A549 (cell line): ENCODE data around the gene RHO. TPM values are rescaled to one million over a fixed set of nuclear protein-coding genes. Genes with fewer than 3 reads are reported as not detected.

Source experiments
- ATAC-seq, 2 experiments: fragments of 200-7000 bp in 1 of 2; fragments of >200 bp in 1 of 2; cut with Nextera tagmentation in 1 of 2; cut with Tn5 transposase in 1 of 2; 3 replicates each; pipeline versions ENCODE4 v1.8.0 to v1.9.1; 2018 to 2020; ENCODE audit warnings: mild to moderate bottlenecking in 1 of 2, moderate library complexity in 1 of 2
- CTCF ChIA-PET: fragments of 300-600 bp; sonication (Branson Sonifier 250); formaldehyde crosslinking; extraction: SDS; loops from one replicate; lab custom pipeline; 2021; ENCODE audit warnings: antibody characterized with exemption, inconsistent platforms; lab: Yijun Ruan, JAX
- POLR2A ChIA-PET: fragments of 350-600 bp; formaldehyde crosslinking; extraction: SDS; loops from one replicate; lab custom pipeline; 2021; ENCODE audit warnings: antibody characterized with exemption, inconsistent platforms; lab: Yijun Ruan, JAX
- DNase-seq, 2 experiments: peaks; one replicate each; pipeline versions ENCODE4 v3.0.0 to v3.0.0-alpha.2; 2011 to 2016; ENCODE audit warnings: low read depth in 1 of 2, low spot score in 1 of 2
- FAIRE-seq: peaks from 2 replicates; lab custom pipeline; 2011; peaks lifted over from hg19 to GRCh38; lab: Jason Lieb, UNC
- H3K27ac ChIP-seq, 2 experiments: fragments of >200 bp; sonication (Bioruptor Twin); formaldehyde crosslinking; 3 replicates each; pipeline ENCODE4 v1.5.1; 2016 to 2017
- H3K4me1 ChIP-seq: fragments of >200 bp; sonication (Bioruptor Twin); formaldehyde crosslinking; 3 replicates; pipeline ENCODE4 v1.6.1; 2016
- H3K4me2 ChIP-seq: fragments of >200 bp; sonication (Bioruptor Twin); formaldehyde crosslinking; 3 replicates; pipeline ENCODE4 v1.6.1; 2016
- H3K4me3 ChIP-seq: fragments of >200 bp; sonication (Bioruptor Twin); formaldehyde crosslinking; 3 replicates; pipeline ENCODE4 v1.5.1; 2016
- H3K9me3 ChIP-seq: fragments of >200 bp; sonication (Bioruptor Twin); formaldehyde crosslinking; 3 replicates; pipeline ENCODE4 v1.6.1; 2016
- CBX8 ChIP-seq: fragments of 200-600 bp; sonication (generic); IDR thresholded peaks from 2 replicates; pipeline ENCODE4 v1.6.1; 2016
- CEBPB ChIP-seq, 2 experiments: fragments of >200 bp in 1 of 2; sonication (Bioruptor Twin) in 1 of 2; formaldehyde crosslinking in 1 of 2; IDR thresholded peaks; 2 replicates each; pipeline ENCODE4 v1.6.1; 2012 to 2016
- CTCF ChIP-seq: fragments of >200 bp; sonication (Bioruptor Twin); formaldehyde crosslinking; IDR thresholded peaks from 3 replicates; pipeline ENCODE4 v1.5.1; 2016
- EHF ChIP-seq: fragments of 250-450 bp; sonication (Bioruptor Pico); IDR thresholded peaks from 2 replicates; pipeline ENCODE4 v1.5.0; 2020; ENCODE audit warnings: mild to moderate bottlenecking
- EHMT2 ChIP-seq: fragments of 200-600 bp; sonication (generic); IDR thresholded peaks from 2 replicates; pipeline ENCODE4 v1.6.1; 2016; ENCODE audit warnings: antibody characterized with exemption, low read depth, mild to moderate bottlenecking, moderate library complexity
- ELK1 ChIP-seq: fragments of 150-350 bp; IDR thresholded peaks from 2 replicates; pipeline ENCODE4 v1.6.1; 2014; ENCODE audit warnings: low read depth, mild to moderate bottlenecking, low read length
- ESRRA ChIP-seq: fragments of 150-350 bp; IDR thresholded peaks from 2 replicates; pipeline ENCODE4 v1.6.1; 2014; ENCODE audit warnings: mild to moderate bottlenecking, low read length, borderline replicate concordance
- FOSB ChIP-seq: fragments of 250-450 bp; sonication (Bioruptor Pico); IDR thresholded peaks from 2 replicates; pipeline ENCODE4 v1.5.0; 2020; ENCODE audit warnings: mild to moderate bottlenecking, moderate library complexity
- HOXA7 ChIP-seq: fragments of 250-450 bp; sonication (Bioruptor Pico); IDR thresholded peaks from 2 replicates; pipeline ENCODE4 v1.5.0; 2020; ENCODE audit warnings: mild to moderate bottlenecking, moderate library complexity
- HOXB5 ChIP-seq: fragments of 250-450 bp; sonication (Bioruptor Pico); IDR thresholded peaks from 2 replicates; pipeline ENCODE4 v1.5.0; 2020; ENCODE audit warnings: mild to moderate bottlenecking, moderate library complexity
- JUN ChIP-seq, 2 experiments: fragments of >200 bp; sonication (Bioruptor Twin); formaldehyde crosslinking; IDR thresholded peaks; 2 replicates in 1 of 2; 3 replicates in 1 of 2; pipeline ENCODE4 v1.6.1; 2016 to 2017
- JUNB ChIP-seq: fragments of >200 bp; sonication (Bioruptor Twin); formaldehyde crosslinking; IDR thresholded peaks from 2 replicates; pipeline ENCODE4 v1.6.1; 2016
- MYC ChIP-seq: IDR thresholded peaks from 2 replicates; pipeline ENCODE4 v1.6.1; 2012; ENCODE audit warnings: mild to moderate bottlenecking, inconsistent platforms, low read length, improper control_type of control experiment, borderline replicate concordance
- NFE2L2 ChIP-seq: fragments of 150-350 bp; conservative IDR thresholded peaks from 2 replicates; pipeline ENCODE4 v1.6.1; 2014; ENCODE audit warnings: low read length
- NPAS2 ChIP-seq: fragments of 250-450 bp; sonication (Bioruptor Pico); IDR thresholded peaks from 2 replicates; pipeline ENCODE4 v1.8.0; 2022; ENCODE audit warnings: mild to moderate bottlenecking, moderate library complexity, borderline replicate concordance
- POLR2A ChIP-seq: IDR thresholded peaks from 2 replicates; pipeline ENCODE4 v1.6.1; 2012; ENCODE audit warnings: mild to moderate bottlenecking, low read length
- RAD21 ChIP-seq, 2 experiments: fragments of >200 bp in 1 of 2; sonication (Bioruptor Twin) in 1 of 2; formaldehyde crosslinking in 1 of 2; IDR thresholded peaks in 1 of 2; conservative IDR thresholded peaks in 1 of 2; 2 replicates in 1 of 2; 3 replicates in 1 of 2; pipeline ENCODE4 v1.6.1; 2012 to 2018; ENCODE audit warnings: inconsistent platforms in 1 of 2
- RARB ChIP-seq: fragments of 250-450 bp; sonication (Bioruptor Pico); IDR thresholded peaks from 2 replicates; pipeline ENCODE4 v1.8.0; 2021; ENCODE audit warnings: mild to moderate bottlenecking, moderate library complexity
- RCOR1 ChIP-seq: fragments of 150-350 bp; IDR thresholded peaks from 2 replicates; pipeline ENCODE4 v1.6.1; 2014; ENCODE audit warnings: antibody characterized with exemption, low read length, low read depth
- SMC3 ChIP-seq: fragments of >200 bp; sonication (Bioruptor Twin); formaldehyde crosslinking; IDR thresholded peaks from 3 replicates; pipeline ENCODE4 v1.6.1; 2018; ENCODE audit warnings: inconsistent platforms
- TFCP2L1 ChIP-seq: fragments of 250-450 bp; sonication (Bioruptor Pico); IDR thresholded peaks from 2 replicates; pipeline ENCODE4 v1.5.0; 2021; ENCODE audit warnings: mild to moderate bottlenecking
- TP53 ChIP-seq: fragments of 250-450 bp; sonication (Bioruptor Pico); IDR thresholded peaks from 2 replicates; pipeline ENCODE4 v1.5.0; 2021; ENCODE audit warnings: mild to moderate bottlenecking, moderate library complexity
- ZFP36 ChIP-seq: fragments of 450-650 bp; IDR thresholded peaks from 2 replicates; pipeline ENCODE4 v1.6.1; 2014; ENCODE audit warnings: borderline replicate concordance; ENCODE audit not compliant: partially characterized antibody
- WGBS: methylation state at CpG from one replicate; pipeline ENCODE4 v1.1.6; 2017; ENCODE audit errors: missing lambda C conversion rate; 5-methylcytosine and 5-hydroxymethylcytosine counted together
- polyA plus RNA-seq, 4 experiments: library from polyadenylated mRNA; depleted of rRNA in 3 of 4; stranded (reverse); fragments of >200 nt; fragmentation: RNase III in 1 of 4; extraction: RNeasy Plus Mini Kit Qiagen cat#74134 plus additional on column Dnase treatment in 1 of 4; gene quantifications; 2 replicates in 3 of 4; 3 replicates in 1 of 4; pipeline ENCODE4 v1.2.3, GENCODE V29; 2011 to 2017
- TF ChIP-seq, protein P1 (sequence below): fragments of >200 bp; sonication (Bioruptor Twin); formaldehyde crosslinking; IDR thresholded peaks from 2 replicates; pipeline ENCODE4 v1.6.1; 2016
- TF ChIP-seq, protein P2 (sequence below): fragments of >200 bp; sonication (Bioruptor Twin); formaldehyde crosslinking; IDR thresholded peaks from 3 replicates; pipeline ENCODE4 v1.6.1; 2016

The RHO gene
- polyA plus RNA-seq, 2 of the 4 experiments (the other 2 are of a cell fraction): 0.04 TPM; not detected in 1

GRCh38 chr3:129536804-129537203, 8.4 kb downstream of the RHO start:
- Histone ChIP-seq H3K27ac (no peak overlapping the region), H3K4me3 (no peak overlapping the region), H3K9me3 (no peaks in the 10 kb centered on the region), H3K4me2 (no peak overlapping the region), H3K4me1 (peaks cover 13% of the 10 kb centered on the region)
- FAIRE-seq (no peak), DNase-seq (no peak), ATAC-seq (no peak)
- ChIA-PET CTCF (interaction anchor here (1.6 kb wide), 1 partner anchor 9 kb away, joined by 4 read pairs; the partner anchor contains the start of gene RHO), POLR2A (no interaction called here)
- TF ChIP-seq, protein P1, sequence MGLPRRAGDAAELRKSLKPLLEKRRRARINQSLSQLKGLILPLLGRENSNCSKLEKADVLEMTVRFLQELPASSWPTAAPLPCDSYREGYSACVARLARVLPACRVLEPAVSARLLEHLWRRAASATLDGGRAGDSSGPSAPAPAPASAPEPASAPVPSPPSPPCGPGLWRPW: no peak
- TF ChIP-seq POLR2A: no peak
- TF ChIP-seq RARB (CRISPR knock-in tag): no peak
- no peak for TF ChIP-seq HOXB5
- no peak for TF ChIP-seq FOSB (CRISPR knock-in tag)
- TF ChIP-seq ZFP36: no peak
- no peak for TF ChIP-seq ESRRA
- TF ChIP-seq TP53 (CRISPR knock-in tag): no peak
- TF ChIP-seq SMC3: no peak
- TF ChIP-seq JUN (IDR thresholded peaks at IDR 0.05): no peak
- no peak for TF ChIP-seq CTCF
- TF ChIP-seq, protein P2, sequence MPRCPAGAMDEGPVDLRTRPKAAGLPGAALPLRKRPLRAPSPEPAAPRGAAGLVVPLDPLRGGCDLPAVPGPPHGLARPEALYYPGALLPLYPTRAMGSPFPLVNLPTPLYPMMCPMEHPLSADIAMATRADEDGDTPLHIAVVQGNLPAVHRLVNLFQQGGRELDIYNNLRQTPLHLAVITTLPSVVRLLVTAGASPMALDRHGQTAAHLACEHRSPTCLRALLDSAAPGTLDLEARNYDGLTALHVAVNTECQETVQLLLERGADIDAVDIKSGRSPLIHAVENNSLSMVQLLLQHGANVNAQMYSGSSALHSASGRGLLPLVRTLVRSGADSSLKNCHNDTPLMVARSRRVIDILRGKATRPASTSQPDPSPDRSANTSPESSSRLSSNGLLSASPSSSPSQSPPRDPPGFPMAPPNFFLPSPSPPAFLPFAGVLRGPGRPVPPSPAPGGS: no peak
- 73% methylated on average over 3 of the region's 3 CpGs for WGBS

GRCh38 chr3:129539206-129539605, 10.8 kb downstream of the RHO start:
- H3K4me3 ChIP-seq: no peak overlapping the region
- no peaks in the 10 kb centered on the region for H3K9me3 ChIP-seq
- H3K27ac ChIP-seq: no peak overlapping the region
- ATAC-seq (no peak), DNase-seq (no peak), FAIRE-seq (no peak)
- TF ChIP-seq EHF (no peak), RAD21 (conservative IDR thresholded peaks at IDR 0.05 in 1 of 2, IDR thresholded peaks at IDR 0.05 in 1 of 2) (no peak)
- TF ChIP-seq, protein P1: no peak
- CTCF ChIA-PET: interaction anchor here (1.1 kb wide), 1 partner anchor 156 kb away, joined by 3 read pairs; no protein-coding TSS in a partner anchor
- peaks cover 11% of the 10 kb centered on the region for H3K4me1 ChIP-seq
- WGBS: 92% methylated on average over 8 of the region's 8 CpGs
- H3K4me2 ChIP-seq: no peak overlapping the region
- POLR2A ChIA-PET: no interaction called here

DNA sequence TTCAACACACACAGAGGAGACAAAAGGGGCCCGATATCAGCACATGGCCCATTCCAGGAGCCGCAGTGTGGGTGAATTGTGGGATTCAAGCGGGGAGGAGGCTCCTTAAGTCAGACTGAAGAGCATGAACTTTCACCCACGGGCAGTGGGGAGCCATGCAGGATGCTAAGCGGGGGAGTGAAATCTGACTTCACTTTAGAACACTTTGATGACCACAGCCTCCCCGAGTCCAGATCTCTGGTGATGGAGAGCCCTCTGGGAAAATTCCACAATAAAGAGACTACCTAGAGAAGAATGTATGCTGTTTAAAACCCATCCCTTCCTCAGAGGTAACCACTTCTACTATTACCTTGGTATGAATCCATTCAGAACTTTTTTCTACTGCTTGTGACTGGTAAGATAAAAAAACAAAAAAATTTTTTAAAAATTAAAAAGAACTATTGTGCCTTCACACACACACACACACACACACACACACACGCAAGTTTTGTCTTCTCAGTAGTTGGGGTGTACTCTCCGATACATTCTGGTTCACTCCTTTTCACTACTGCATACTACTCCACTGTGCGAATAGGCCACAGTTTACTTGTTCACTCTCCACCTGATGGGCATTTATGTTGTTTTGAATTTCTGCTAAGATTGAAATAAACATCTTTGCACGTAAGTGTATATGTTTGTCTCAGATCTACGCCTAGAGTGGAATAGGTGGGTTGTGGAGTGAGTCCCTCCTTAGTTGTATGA, 12.5 kb downstream of the RHO start:
- no peaks in the 10 kb centered on the region for H3K9me3 ChIP-seq
- ChIA-PET POLR2A (no interaction called here), CTCF (no interaction called here)
- no peak for ATAC-seq
- TF ChIP-seq ZFP36 (no peak), ELK1 (no peak), TFCP2L1 (no peak), SMC3 (no peak), EHF (no peak), JUNB (no peak), RAD21 (conservative IDR thresholded peaks at IDR 0.05 in 1 of 2, IDR thresholded peaks at IDR 0.05 in 1 of 2) (no peak), NPAS2 (CRISPR knock-in tag) (no peak), CBX8 (no peak), HOXA7 (CRISPR knock-in tag) (no peak), POLR2A (no peak), CEBPB (IDR thresholded peaks at IDR 0.05) (no peak), NFE2L2 (no peak), MYC (no peak), EHMT2 (no peak), RCOR1 (no peak)
- TF ChIP-seq, protein P1: no peak
- FAIRE-seq: no peak
- 79% methylated on average over 11 of the region's 11 CpGs for WGBS
- H3K4me1 ChIP-seq: no peaks in the 10 kb centered on the region
- no peak overlapping the region for H3K4me3 ChIP-seq
- no peak for DNase-seq
- no peak overlapping the region for H3K4me2 ChIP-seq
- no peak overlapping the region for H3K27ac ChIP-seq
